GM21360 (cell line): ENCODE measurements around the gene WBP1L.
"Not testable (repeated sequence)": the region's sequence is repeated elsewhere in the genome, so short reads cannot be mapped to it uniquely, and the experiment has no call there.

Experiments used
- ATAC-seq: cut with Tn5 transposase; IDR thresholded peaks from one replicate; pipeline ENCODE4 v1.9.1; 2021; ENCODE audit warnings: mild to moderate bottlenecking, moderate library complexity; ENCODE audit not compliant: unreplicated experiment

The WBP1L gene

GRCh38 chr10:102758240-102758932 lies 14.6 kb downstream of the WBP1L start:
- no peak for ATAC-seq

DNA sequence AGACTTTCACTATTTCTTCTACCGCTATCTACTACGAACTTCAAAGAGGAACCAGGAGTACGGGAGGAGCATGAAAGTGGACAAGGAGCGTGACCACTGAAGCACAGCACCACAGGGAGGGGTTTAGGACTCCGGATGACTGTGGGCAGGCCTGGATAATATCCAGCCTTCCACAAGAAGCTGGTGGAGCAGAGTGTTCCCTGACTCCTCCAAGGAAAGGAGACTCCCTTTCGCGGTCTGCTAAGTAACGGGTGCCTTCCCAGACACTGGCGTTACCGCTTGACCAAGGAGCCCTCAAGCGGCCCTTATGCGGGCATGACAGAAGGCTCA lies 15.2 kb downstream of the WBP1L start:
- ATAC-seq, result not testable (repeated sequence)

GRCh38 chr10:102759497-102760210 lies 15.9 kb downstream of the WBP1L start:
- ATAC-seq, result no peak

DNA sequence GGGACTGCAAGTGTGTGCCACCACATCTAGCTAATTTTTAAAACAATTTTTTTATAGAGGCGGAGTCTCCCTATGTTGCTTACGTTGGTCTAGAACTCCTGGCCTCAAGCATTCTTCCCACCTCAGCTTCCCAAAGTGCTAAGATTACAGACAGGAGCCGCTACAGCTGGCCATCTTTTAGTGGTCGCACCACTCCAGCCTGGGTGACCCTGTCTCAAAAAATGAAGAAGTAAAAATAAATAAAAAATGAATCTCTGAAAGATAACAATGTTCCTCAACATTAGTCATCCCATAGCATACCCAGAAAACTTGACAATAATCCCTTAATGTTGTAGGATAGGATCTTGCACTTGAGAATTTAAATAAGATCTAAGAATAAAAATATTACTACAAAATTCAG lies 18.2 kb downstream of the WBP1L start:
- ATAC-seq, result no peak

DNA sequence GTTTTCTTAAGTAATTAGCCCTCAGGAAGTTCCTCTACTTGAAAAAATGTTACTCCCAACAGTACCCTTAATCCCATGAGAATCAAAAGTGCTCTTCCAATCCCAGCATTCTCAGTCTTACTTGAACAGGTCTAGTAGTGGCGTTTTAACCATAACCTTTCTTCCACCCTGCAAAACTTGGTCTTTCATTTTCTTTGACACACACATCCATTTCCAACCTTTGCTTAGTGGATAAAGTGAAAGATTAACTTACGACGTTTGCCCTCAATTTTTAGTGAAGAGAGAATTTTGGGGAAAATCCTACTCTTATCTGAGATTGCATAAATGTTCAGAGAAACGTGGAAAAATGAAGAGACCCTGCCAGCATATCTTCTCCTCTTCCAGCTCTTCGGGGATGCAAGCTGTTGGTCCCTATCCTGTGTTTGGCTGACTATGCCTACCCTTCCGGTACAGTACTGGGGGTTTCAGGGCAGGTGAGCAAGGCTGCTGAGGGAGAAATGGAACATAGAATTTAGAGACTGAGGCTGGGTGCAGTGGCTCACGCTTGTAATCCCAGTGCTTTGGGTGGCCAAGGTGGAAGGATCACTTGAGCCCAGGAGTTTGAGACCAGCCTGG lies 18.8 kb downstream of the WBP1L start:
- no peak for ATAC-seq

- no peak for ATAC-seq
These were observed 19.4 kb downstream of the WBP1L start for GRCh38 chr10:102763037-102763607.

- ATAC-seq, result no peak
These were observed 20.9 kb downstream of the WBP1L start for GRCh38 chr10:102764470-102765161.

GRCh38 chr10:102765336-102765735 lies 21.6 kb downstream of the WBP1L start:
- no peak for ATAC-seq

DNA sequence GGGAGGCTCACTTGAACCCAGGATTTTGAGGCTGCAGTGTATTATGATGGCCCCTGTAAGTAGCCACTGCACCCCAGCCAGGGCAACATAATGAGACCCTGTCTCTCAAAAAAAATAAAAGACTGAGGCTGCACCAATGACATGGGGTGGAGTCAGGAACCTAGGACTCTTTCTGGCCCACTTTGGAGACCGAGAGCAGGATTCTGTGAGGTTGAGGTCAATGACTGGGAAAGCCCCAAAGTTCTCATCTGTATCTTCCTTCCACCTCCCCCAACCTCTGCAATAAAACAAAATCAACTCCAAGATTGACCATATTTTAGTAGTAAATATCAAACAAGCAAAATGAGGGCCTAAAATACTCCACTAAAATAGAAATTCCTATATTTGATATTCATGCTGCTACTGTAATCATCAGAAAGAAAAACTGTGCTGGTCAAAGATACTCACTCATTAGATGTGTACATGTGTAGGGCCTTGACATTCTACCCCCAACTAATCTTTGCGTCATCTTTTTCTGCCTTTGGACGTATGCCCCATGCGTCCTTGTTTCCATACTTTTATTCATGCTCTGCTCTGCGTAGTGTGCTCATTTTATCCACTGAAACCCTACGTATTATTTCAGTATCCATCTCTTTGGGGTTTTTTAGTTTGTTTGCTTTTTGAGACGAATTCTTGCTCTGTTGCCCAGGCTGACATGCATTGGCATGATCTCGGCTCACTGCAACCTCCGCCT lies 23.8 kb downstream of the WBP1L start:
- ATAC-seq, result no peak

- ATAC-seq, result no peak
These were observed 25.8 kb downstream of the WBP1L start for GRCh38 chr10:102769375-102770107.

GRCh38 chr10:102770108-102770482 lies 26.3 kb downstream of the WBP1L start:
- no peak for ATAC-seq

DNA sequence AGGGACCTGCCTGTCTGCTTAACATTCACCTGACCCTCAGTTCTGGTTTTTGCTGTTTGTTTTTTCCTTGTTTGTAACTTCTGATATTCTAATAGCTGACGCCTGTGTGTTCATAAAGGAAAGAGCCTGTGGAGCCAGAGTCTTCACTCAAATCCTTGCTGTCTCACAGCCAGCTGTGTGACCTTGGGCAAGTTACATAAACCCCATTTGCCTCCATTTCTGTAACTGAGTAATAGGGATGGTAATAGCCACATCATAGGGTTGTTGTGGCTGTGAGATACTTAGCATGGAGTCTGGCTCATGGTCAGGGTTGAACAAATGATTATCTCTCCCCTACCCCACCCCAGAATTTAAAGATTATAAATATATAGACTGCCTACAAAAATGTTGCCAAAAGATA lies 27.0 kb downstream of the WBP1L start:
- ATAC-seq, result no peak

DNA sequence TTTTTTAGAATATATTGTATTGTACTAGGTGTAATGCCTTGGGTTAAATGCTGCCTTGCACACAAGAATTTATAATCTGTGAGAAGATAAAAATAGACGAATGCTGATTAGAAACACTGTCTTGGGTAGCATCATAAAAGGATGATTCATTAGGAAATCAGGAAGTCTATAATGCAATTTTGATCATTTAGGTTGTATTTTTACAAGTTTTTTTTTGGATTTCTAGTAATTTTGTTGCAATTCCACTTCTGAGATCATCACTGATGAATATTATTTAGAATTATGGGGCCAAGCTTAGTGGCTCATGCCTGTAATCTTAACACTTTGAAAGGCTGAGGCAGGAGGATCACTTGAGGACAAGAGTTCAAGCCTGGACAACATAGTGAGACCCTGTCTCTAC lies 29.6 kb downstream of the WBP1L start:
- no peak for ATAC-seq

- ATAC-seq, result no peak
These were observed 30.2 kb downstream of the WBP1L start for GRCh38 chr10:102773986-102774385.

DNA sequence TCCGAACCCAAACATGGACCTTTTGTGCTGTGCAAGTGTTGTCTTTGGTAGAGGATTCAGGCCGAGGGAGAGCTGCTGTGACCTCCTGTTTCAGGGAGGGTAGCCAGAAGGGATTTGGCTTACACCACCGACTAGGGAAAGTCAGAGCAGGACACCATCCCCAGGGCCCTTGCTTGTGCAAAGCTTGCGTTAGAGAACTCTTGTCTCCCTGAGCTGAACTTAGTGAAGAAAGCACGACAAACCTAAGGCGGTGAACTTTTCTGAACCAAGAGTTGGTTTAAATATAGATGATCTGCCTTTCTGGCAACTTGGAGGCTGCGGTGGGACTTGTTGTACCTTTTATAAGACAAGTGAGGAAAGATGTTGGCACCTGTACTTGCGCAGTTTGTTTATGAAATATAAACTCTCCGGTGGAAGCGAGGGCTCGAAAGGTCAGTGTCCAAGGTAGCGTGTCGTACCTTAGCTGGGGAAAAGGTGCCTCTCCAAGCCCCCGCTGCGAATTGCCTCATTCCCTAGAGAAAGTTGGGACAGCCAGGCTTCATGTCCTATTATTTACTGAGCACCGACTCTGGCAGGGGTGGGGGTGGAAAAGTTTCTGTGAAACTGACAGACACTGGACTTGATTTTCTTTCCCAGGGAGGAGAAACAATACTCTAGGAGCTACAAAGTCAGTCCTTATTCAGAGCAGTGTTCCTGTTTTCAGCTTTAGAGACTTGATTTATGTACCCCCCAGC lies 31.6 kb downstream of the WBP1L start:
- no peak for ATAC-seq

GRCh38 chr10:102775935-102776669 lies 32.4 kb downstream of the WBP1L start:
- no peak for ATAC-seq

GRCh38 chr10:102776779-102777456 lies 33.2 kb downstream of the WBP1L start:
- no peak for ATAC-seq
